WERI-Rb-1 (cell line): ENCODE data around the gene ACHE.

ENCODE experiments used
- DNase-seq: peaks from one replicate; pipeline ENCODE4 v3.0.0-alpha.2; 2020
- H3K27ac ChIP-seq: fragments of 250-450 bp; sonication (Bioruptor Pico); 2 replicates; pipeline ENCODE4 v1.5.1; 2020; ENCODE audit warnings: mild to moderate bottlenecking, moderate library complexity
- H3K27me3 ChIP-seq: fragments of 250-450 bp; sonication (Bioruptor Pico); 2 replicates; pipeline ENCODE4 v1.5.1; 2021; ENCODE audit warnings: mild to moderate bottlenecking, low read depth, moderate library complexity; ENCODE audit not compliant: insufficient read depth, severe bottlenecking
- H3K36me3 ChIP-seq: fragments of 250-450 bp; sonication (Bioruptor Pico); 2 replicates; pipeline ENCODE4 v1.5.1; 2020; ENCODE audit warnings: mild to moderate bottlenecking, moderate library complexity
- H3K4me3 ChIP-seq: 2 replicates; pipeline ENCODE4 v1.5.1; 2011; ENCODE audit warnings: low read depth, mild to moderate bottlenecking, control low read depth, low read length
- H3K9me3 ChIP-seq: fragments of 250-450 bp; sonication (Bioruptor Pico); 2 replicates; pipeline ENCODE4 v1.5.1; 2021; ENCODE audit warnings: mild to moderate bottlenecking, moderate library complexity; ENCODE audit not compliant: severe bottlenecking
- CTCF ChIP-seq: IDR thresholded peaks from 2 replicates; pipeline ENCODE4 v1.5.1; 2011; ENCODE audit warnings: low read depth, mild to moderate bottlenecking, control low read depth, inconsistent platforms, low read length

ACHE gene

GRCh38 chr7:100899432-100899831, 3.7 kb upstream of the ACHE start:
- DNase-seq = no peak
- no peak for TF ChIP-seq CTCF
- Histone ChIP-seq H3K36me3 (no peaks in the 10 kb centered on the region), H3K27ac (no peak overlapping the region), H3K9me3 (no peaks in the 10 kb centered on the region), H3K4me3 (no peak overlapping the region), H3K27me3 (peaks cover 72% of the 10 kb centered on the region)

- DNase-seq = no peak
- Histone ChIP-seq H3K9me3 (no peaks in the 10 kb centered on the region), H3K27me3 (peaks cover 74% of the 10 kb centered on the region), H3K36me3 (no peaks in the 10 kb centered on the region), H3K4me3 (no peak overlapping the region), H3K27ac (no peak overlapping the region)
- TF ChIP-seq CTCF = no peak
Measured at GRCh38 chr7:100897772-100898454, 2.2 kb upstream of the ACHE start.

GRCh38 chr7:100896732-100897608, 1.3 kb upstream of the ACHE start:
- H3K27ac ChIP-seq = no peak overlapping the region
- TF ChIP-seq CTCF = peak; percentile 81
- H3K4me3 ChIP-seq = peak overlapping the region; percentile 24
- H3K36me3 ChIP-seq = no peaks in the 10 kb centered on the region
- no peaks in the 10 kb centered on the region for H3K9me3 ChIP-seq
- H3K27me3 ChIP-seq = peaks cover 66% of the 10 kb centered on the region
- peak; percentile 44 for DNase-seq

- peak; percentile 51 for DNase-seq
- H3K9me3 ChIP-seq = no peaks in the 10 kb centered on the region
- no peak for TF ChIP-seq CTCF
- H3K27ac ChIP-seq = no peak overlapping the region
- peaks cover 62% of the 10 kb centered on the region for H3K27me3 ChIP-seq
- H3K4me3 ChIP-seq = peak overlapping the region; percentile 22
- no peaks in the 10 kb centered on the region for H3K36me3 ChIP-seq
Measured at GRCh38 chr7:100895956-100896731, 456 bp upstream of the ACHE start.

GRCh38 chr7:100894860-100895700, 608 bp downstream of the ACHE start:
- H3K9me3 ChIP-seq = no peaks in the 10 kb centered on the region
- peak; percentile 61 for DNase-seq
- peak; percentile 80 for TF ChIP-seq CTCF
- H3K4me3 ChIP-seq = peak overlapping the region; percentile 41
- no peaks in the 10 kb centered on the region for H3K36me3 ChIP-seq
- peaks cover 52% of the 10 kb centered on the region for H3K27me3 ChIP-seq
- no peak overlapping the region for H3K27ac ChIP-seq
